HCT116 (cell line): Measurements from ENCODE around the gene CLEC11A. TPM values are rescaled to one million over a fixed set of nuclear protein-coding genes. Genes with fewer than 3 reads are reported as not detected.
A peak's percentile ranks its signal among the peaks of the same experiment; 100 is the strongest.

Experiments used
- ATAC-seq: fragments of 200-7000 bp; cut with Tn5 transposase; 2 replicates; pipeline ENCODE4 v1.9.1; 2020; ENCODE audit warnings: mild to moderate bottlenecking, moderate library complexity
- BruUV-seq: library from RNA; stranded (reverse); fragments of 400-500 nt; replicated peaks from 2 replicates; lab custom pipeline; 2021; lab: Mats Ljungman, UMichigan
- CTCF ChIA-PET: fragments of 300-600 bp; sonication (Branson Sonifier 250); formaldehyde crosslinking; loops from one replicate; lab custom pipeline; 2021; ENCODE audit warnings: antibody characterized with exemption; lab: Charles Lee
- POLR2A ChIA-PET: fragments of 300-600, 350-600 bp; sonication (Branson Sonifier 250); formaldehyde crosslinking; loops from one replicate; lab custom pipeline; 2021; ENCODE audit warnings: antibody characterized with exemption; lab: Charles Lee
- RAD21 ChIA-PET, 2 experiments: fragments of 300-600 bp; sonication (Branson Sonifier 250); formaldehyde crosslinking; loops; one replicate each; lab custom pipeline; 2023; ENCODE audit warnings: low total read pairs in 2 of 2; ENCODE audit not compliant: uncharacterized antibody in 2 of 2, unreplicated experiment in 2 of 2, low non-redundant PET in 1 of 2; lab: Charles Lee
- DNase-seq: peaks from one replicate; pipeline ENCODE4 v3.0.0-alpha.2; 2010; ENCODE audit warnings: low read depth, low spot score
- H2AFZ ChIP-seq: fragments of 200-600 bp; shearing (Covaris generic), sonication (generic); 2 replicates; pipeline ENCODE4 v1.6.1; 2017; ENCODE audit warnings: low read depth, mixed run types, mixed read lengths, antibody characterized with exemption, low read length; ENCODE audit not compliant: poor library complexity, severe bottlenecking
- H3K27ac ChIP-seq: 2 replicates; pipeline ENCODE4 v1.5.1; 2012; ENCODE audit warnings: low read depth, low read length
- H3K27me3 ChIP-seq: fragments of 200-600 bp; sonication (generic); 2 replicates; pipeline ENCODE4 v1.6.1; 2016; ENCODE audit warnings: mixed run types, low read length, mixed read lengths; ENCODE audit not compliant: insufficient read depth
- H3K36me3 ChIP-seq, 2 experiments: fragments of 200-500 bp in 1 of 2; fragments of 200-600 bp in 1 of 2; sonication (Bioruptor generic) in 1 of 2; sonication (generic) in 1 of 2; 2 replicates each; pipeline versions ENCODE4 v1.5.1 to v1.6.1; 2014 to 2016; ENCODE audit warnings: low read length in 2 of 2, inconsistent platforms in 1 of 2, mixed read lengths in 1 of 2, mixed run types in 1 of 2; ENCODE audit not compliant: insufficient read depth in 2 of 2, control insufficient read depth in 1 of 2
- H3K4me1 ChIP-seq, 2 experiments: fragments of 200-600 bp in 1 of 2; sonication (generic) in 1 of 2; 2 replicates each; pipeline versions ENCODE4 v1.5.1 to v1.6.1; 2012 to 2017; ENCODE audit warnings: low read length in 2 of 2, inconsistent platforms in 1 of 2, mild to moderate bottlenecking in 1 of 2, mixed read lengths in 1 of 2, mixed run types in 1 of 2, moderate library complexity in 1 of 2; ENCODE audit not compliant: insufficient read depth in 2 of 2, control insufficient read depth in 1 of 2
- H3K4me2 ChIP-seq: fragments of 200-600 bp; sonication (generic); 2 replicates; pipeline ENCODE4 v1.6.1; 2017; ENCODE audit warnings: mixed run types, low read length, mixed read lengths
- H3K4me3 ChIP-seq, 2 experiments: fragments of 200-600 bp in 1 of 2; sonication (generic) in 1 of 2; replicated peaks in 1 of 2; 2 replicates each; pipeline ENCODE4 v1.5.1; 2011 to 2016; ENCODE audit warnings: low read length in 2 of 2, control low read depth in 1 of 2, low read depth in 1 of 2, mild to moderate bottlenecking in 1 of 2, mixed read lengths in 1 of 2, mixed run types in 1 of 2
- H3K79me2 ChIP-seq: fragments of 200-600 bp; sonication (generic); 2 replicates; pipeline ENCODE4 v1.6.1; 2017; ENCODE audit warnings: mild to moderate bottlenecking, mixed run types, low read length, moderate library complexity, mixed read lengths; ENCODE audit not compliant: insufficient read depth
- H3K9ac ChIP-seq: fragments of 200-600 bp; sonication (generic); 2 replicates; pipeline ENCODE4 v1.6.1; 2016; ENCODE audit warnings: low read length, mixed read lengths
- H3K9me2 ChIP-seq: fragments of 200-600 bp; sonication (generic), shearing (Covaris generic); 2 replicates; pipeline ENCODE4 v1.6.1; 2017; ENCODE audit warnings: mixed run types, mild to moderate bottlenecking, moderate library complexity; ENCODE audit not compliant: insufficient read depth
- H3K9me3 ChIP-seq, 2 experiments: fragments of 200-500 bp in 1 of 2; fragments of 200-600 bp in 1 of 2; sonication (Bioruptor generic) in 1 of 2; sonication (generic) in 1 of 2; 2 replicates each; pipeline ENCODE4 v1.6.1; 2014 to 2017; ENCODE audit warnings: low read length in 2 of 2, mixed read lengths in 2 of 2, inconsistent platforms in 1 of 2, low read depth in 1 of 2, mild to moderate bottlenecking in 1 of 2, mixed run types in 1 of 2, moderate library complexity in 1 of 2; ENCODE audit not compliant: control insufficient read depth in 1 of 2, insufficient read depth in 1 of 2
- H4K20me1 ChIP-seq: fragments of 200-600 bp; sonication (generic), shearing (Covaris generic); 2 replicates; pipeline ENCODE4 v1.6.1; 2017; ENCODE audit warnings: mixed run types, mild to moderate bottlenecking, moderate library complexity; ENCODE audit not compliant: insufficient read depth
- EZH2 ChIP-seq: fragments of 200-600 bp; sonication (generic); IDR thresholded peaks from 2 replicates; pipeline ENCODE4 v1.6.1; 2017; ENCODE audit warnings: antibody characterized with exemption, mixed run types
- FOSL1 ChIP-seq: IDR thresholded peaks from 2 replicates; pipeline ENCODE4 v1.6.1; 2012; ENCODE audit warnings: low read depth
- POLR2A ChIP-seq: IDR thresholded peaks from 2 replicates; pipeline ENCODE4 v1.7.0; 2011; ENCODE audit warnings: borderline replicate concordance; ENCODE audit not compliant: insufficient read depth, insufficient read length; ENCODE audit errors: extremely low read depth
- TCF7L2 ChIP-seq: IDR thresholded peaks from 2 replicates; pipeline ENCODE4 v1.7.0; 2011; ENCODE audit warnings: borderline replicate concordance, inconsistent platforms; ENCODE audit not compliant: insufficient read depth, insufficient read length; ENCODE audit errors: extremely low read depth
- intact Hi-C: fragments of 100-400 bp; cut with micrococcal nuclease; formaldehyde crosslinking; loops from 2 replicates; pipeline ENCODE4 v1.10.0; 2022
- total RNA-seq: library from RNA; stranded (reverse); gene quantifications from one replicate; pipeline ENCODE4 v1.2.1, GENCODE V29; 2021; ENCODE audit not compliant: unreplicated experiment
- TF ChIP-seq, protein P1 (sequence below): IDR thresholded peaks from 2 replicates; pipeline ENCODE4 v1.6.1; 2012; ENCODE audit warnings: low read depth

CLEC11A gene
- total RNA-seq, 1 experiment from 2014 or later = 7.1 TPM

- Histone ChIP-seq H3K4me2 (no peak overlapping the region), H3K4me3 (no peak overlapping the region), H3K9me3 (no peaks in the 10 kb centered on the region), H3K4me1 (no peaks in the 10 kb centered on the region), H3K9ac (no peak overlapping the region), H3K27me3 (peaks cover 32% of the 10 kb centered on the region; the same call in 1 of the 2 replicates), H3K27ac (no peak overlapping the region)
- no TSS peak for BruUV-seq
- ATAC-seq = peak; percentile 67
- intact Hi-C loops = no loop called here
- TF ChIP-seq, protein P1, sequence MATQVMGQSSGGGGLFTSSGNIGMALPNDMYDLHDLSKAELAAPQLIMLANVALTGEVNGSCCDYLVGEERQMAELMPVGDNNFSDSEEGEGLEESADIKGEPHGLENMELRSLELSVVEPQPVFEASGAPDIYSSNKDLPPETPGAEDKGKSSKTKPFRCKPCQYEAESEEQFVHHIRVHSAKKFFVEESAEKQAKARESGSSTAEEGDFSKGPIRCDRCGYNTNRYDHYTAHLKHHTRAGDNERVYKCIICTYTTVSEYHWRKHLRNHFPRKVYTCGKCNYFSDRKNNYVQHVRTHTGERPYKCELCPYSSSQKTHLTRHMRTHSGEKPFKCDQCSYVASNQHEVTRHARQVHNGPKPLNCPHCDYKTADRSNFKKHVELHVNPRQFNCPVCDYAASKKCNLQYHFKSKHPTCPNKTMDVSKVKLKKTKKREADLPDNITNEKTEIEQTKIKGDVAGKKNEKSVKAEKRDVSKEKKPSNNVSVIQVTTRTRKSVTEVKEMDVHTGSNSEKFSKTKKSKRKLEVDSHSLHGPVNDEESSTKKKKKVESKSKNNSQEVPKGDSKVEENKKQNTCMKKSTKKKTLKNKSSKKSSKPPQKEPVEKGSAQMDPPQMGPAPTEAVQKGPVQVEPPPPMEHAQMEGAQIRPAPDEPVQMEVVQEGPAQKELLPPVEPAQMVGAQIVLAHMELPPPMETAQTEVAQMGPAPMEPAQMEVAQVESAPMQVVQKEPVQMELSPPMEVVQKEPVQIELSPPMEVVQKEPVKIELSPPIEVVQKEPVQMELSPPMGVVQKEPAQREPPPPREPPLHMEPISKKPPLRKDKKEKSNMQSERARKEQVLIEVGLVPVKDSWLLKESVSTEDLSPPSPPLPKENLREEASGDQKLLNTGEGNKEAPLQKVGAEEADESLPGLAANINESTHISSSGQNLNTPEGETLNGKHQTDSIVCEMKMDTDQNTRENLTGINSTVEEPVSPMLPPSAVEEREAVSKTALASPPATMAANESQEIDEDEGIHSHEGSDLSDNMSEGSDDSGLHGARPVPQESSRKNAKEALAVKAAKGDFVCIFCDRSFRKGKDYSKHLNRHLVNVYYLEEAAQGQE = peak; percentile 68
- TF ChIP-seq POLR2A (no peak), TCF7L2 (no peak), EZH2 (no peak), FOSL1 (no peak)
- TF ChIP-seq, all 23 proteins: peak for 1
- Histone ChIP-seq H4K20me1 (no peaks in the 10 kb centered on the region), H2AFZ (no peak overlapping the region), H3K79me2 (no peaks in the 10 kb centered on the region), H3K36me3 (no peaks in the 10 kb centered on the region), H3K9me2 (no peaks in the 10 kb centered on the region)
- no peak for DNase-seq
- POLR2A ChIA-PET = no interaction called here
- CTCF ChIA-PET = interaction anchor here (0.6 kb wide), 1 partner anchor 14 kb away, joined by 3 read pairs; no protein-coding TSS in a partner anchor
- RAD21 ChIA-PET = no interaction called here
Measured at GRCh38 chr19:50695251-50696093, 27.7 kb upstream of the CLEC11A start.
